HEK293T (cell line): ENCODE results near the gene NPEPPS.
"Not testable (repeated sequence)": the region's sequence is repeated elsewhere in the genome, so short reads cannot be mapped to it uniquely, and the experiment has no call there.

Source experiments
- BHLHE40 ChIP-seq: fragments of 450-650 bp; IDR thresholded peaks from 2 replicates; pipeline ENCODE4 v1.6.1; 2016; ENCODE audit warnings: mild to moderate bottlenecking, moderate library complexity, borderline replicate concordance
- ELF4 ChIP-seq: fragments of 450-650 bp; IDR thresholded peaks from 2 replicates; pipeline ENCODE4 v1.6.1; 2017; ENCODE audit warnings: antibody characterized with exemption
- NFRKB ChIP-seq: fragments of 450-650 bp; IDR thresholded peaks from 2 replicates; pipeline ENCODE4 v1.6.1; 2016; ENCODE audit warnings: mild to moderate bottlenecking, moderate library complexity
- PKNOX1 ChIP-seq: fragments of 450-650 bp; IDR thresholded peaks from 2 replicates; pipeline ENCODE4 v1.6.1; 2016
- SP1 ChIP-seq: fragments of 450-650 bp; IDR thresholded peaks from 2 replicates; pipeline ENCODE4 v1.6.1; 2017
- SUZ12 ChIP-seq: fragments of 450-650 bp; IDR thresholded peaks from 2 replicates; pipeline ENCODE4 v1.6.1; 2016; ENCODE audit warnings: mild to moderate bottlenecking
- TARDBP ChIP-seq: fragments of 450-650 bp; IDR thresholded peaks from 2 replicates; pipeline ENCODE4 v1.6.1; 2016
- ZNF384 ChIP-seq: fragments of 450-650 bp; IDR thresholded peaks from 2 replicates; pipeline ENCODE4 v1.6.1; 2016

DNA sequence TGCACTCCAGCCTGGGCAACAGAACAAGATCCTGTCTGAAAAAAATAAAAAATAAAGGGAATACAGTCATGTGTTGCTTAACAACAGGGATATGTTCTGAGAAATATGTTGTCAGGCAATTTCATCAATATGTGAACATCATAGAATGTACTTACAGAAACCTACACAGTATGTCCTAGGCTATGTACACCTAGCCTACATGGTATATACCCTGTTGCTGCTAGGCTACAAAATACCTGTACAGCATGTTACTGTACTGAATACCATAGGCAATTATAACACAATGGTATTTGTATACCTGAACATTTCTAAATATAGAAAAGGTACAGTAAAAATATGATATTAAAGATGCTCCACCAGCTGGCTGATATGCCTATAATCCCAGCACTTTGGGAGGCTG, 62.6 kb downstream of the NPEPPS start:
- not testable (repeated sequence) for TF ChIP-seq ZNF384, ELF4, SUZ12, TARDBP, NFRKB, SP1, BHLHE40, PKNOX1
